ENCODE results near the gene POMP.
A peak's percentile ranks its signal among the peaks of the same experiment; 100 is the strongest.

The POMP gene, protein sequence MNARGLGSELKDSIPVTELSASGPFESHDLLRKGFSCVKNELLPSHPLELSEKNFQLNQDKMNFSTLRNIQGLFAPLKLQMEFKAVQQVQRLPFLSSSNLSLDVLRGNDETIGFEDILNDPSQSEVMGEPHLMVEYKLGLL

GRCh38 chr13:28658796-28659620, at the start of gene POMP:
TSS of gene POMP (plus strand) at chr13:28659130. CDS start at chr13:28659185, 55 bp downstream.
- DNase-seq, result peak; percentile 82 to 98 (median 94)
- intact Hi-C loops (cut with DNase I), result no loop called here

GRCh38 chr13:28609381-28609780, 49.5 kb upstream of the POMP start:
- DNase-seq, result no peak
- intact Hi-C loops (cut with DNase I), result no loop called here

- intact Hi-C loops (cut with DNase I), result no loop called here
- DNase-seq, result no peak
Observed at GRCh38 chr13:28609926-28610325, 49.0 kb upstream of the POMP start.

GRCh38 chr13:28610996-28611395, 47.9 kb upstream of the POMP start:
- intact Hi-C loops (cut with DNase I), result no loop called here

DNA sequence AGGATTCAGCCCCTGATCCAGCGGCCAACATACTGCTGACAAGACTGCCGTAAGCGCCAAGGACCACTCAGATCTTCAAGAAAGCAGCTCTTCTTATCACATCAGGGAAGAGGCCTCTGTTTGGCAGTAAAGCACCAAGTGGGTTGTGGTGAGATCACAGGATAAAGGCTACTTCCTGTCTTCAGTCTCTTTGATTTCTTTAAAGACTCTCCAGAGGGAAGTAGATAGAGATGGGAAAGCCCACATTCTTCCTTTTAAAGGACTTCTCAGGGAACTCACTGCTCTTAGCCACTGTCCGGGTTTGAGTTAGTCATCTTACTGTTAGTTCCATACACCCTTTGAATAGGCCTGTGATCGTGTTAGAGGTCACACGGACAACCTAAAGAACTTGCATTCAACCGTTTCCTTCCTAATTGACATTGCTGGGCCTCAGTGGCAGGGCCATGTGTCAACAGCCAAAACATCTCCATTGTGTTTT, 47.2 kb upstream of the POMP start:
- DNase-seq, result peak in 1 of 42 donors; percentile 34
- intact Hi-C loops (cut with DNase I), result no loop called here

More at GRCh38 chr13:28610996-28611395, 47.9 kb upstream of the POMP start:
- DNase-seq, result no peak

DNA sequence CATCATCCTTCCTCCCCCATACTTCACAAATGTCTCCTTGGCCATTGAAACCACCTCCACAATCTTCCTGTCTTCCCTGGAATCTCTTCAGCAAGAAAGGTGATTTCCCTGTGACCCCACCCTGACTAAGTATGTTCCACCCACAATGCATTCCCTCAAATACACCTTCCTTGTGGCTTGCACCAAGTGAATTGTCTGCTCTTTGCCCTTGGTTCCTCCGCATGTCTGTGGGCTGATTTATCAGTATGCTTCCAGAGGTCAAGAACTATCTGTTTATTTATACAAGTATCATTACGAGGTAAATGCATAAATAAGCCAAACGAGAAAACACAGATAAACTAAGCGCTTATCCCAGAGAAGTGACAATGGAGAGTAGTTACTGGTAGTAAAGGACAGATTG, 45.4 kb upstream of the POMP start:
- DNase-seq, result no peak
- intact Hi-C loops (cut with DNase I), result no loop called here

DNA sequence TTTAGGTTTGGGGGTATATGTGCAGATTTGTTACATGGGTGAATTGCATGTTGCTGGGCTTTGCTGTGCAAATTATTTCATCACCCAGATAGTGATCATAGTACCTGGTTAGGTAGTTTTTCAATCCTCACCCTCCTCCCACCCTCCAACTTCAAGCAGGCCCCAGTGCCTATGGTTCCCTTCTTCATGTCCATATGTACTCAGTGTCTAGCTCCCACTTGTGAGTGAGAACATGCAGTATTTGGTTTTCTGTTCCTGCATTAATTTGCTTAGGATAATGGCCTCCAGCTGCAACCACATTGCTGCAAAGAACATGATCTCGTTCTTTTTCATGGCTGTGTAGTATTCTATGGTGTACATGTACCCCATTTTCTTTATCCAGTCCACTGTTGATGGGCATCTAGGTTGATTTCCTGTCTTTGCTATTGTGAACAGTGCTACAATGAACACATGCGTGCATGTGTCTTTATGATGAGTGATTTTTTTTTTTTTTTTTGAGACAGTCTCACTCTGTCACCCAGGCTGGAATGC, 42.9 kb upstream of the POMP start:
- intact Hi-C loops (cut with DNase I), result no loop called here
- DNase-seq, result no peak

DNA sequence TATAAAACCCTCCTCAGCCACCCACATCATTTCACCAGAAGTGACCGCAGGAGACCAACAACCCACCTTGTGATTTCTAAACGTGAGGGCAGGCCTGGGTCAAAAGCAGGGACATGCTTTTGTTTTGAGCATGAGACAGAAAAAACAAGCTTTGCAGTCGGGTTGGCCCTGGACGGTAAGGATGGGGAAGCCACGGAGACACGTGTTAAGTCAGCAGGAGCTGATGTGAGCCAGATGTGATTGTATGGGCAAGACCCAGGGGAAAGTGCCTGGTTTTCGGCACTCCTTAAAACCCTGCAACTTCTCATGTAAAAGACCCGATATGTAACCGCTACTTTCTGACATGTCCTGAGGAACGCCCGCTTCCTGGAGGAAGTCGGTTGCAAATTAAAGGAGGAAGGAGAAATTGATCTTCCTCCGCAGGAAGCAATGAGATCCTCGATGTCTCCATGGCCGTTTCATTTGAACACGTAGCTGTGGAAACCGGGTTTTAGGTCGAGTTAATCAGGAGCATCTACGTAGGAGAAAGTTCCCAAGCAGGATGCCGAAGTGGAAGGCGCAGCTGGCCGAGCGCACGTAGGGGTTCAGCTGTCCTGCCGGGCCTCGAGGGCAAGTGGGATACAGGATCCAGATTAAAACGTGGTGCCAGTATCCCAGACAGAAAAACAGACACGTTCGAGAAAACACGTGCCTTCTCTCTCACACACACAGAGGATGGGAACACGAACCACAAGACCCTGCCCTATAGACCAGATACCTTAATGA, 40.5 kb upstream of the POMP start:
- intact Hi-C loops (cut with DNase I), result no loop called here
- DNase-seq, result no peak

- intact Hi-C loops (cut with DNase I), result no loop called here
- no peak for DNase-seq
Observed at GRCh38 chr13:28620011-28620830, 38.7 kb upstream of the POMP start.

- DNase-seq, result no peak
- intact Hi-C loops (cut with DNase I), result no loop called here
Observed at GRCh38 chr13:28621449-28621848, 37.5 kb upstream of the POMP start.

DNA sequence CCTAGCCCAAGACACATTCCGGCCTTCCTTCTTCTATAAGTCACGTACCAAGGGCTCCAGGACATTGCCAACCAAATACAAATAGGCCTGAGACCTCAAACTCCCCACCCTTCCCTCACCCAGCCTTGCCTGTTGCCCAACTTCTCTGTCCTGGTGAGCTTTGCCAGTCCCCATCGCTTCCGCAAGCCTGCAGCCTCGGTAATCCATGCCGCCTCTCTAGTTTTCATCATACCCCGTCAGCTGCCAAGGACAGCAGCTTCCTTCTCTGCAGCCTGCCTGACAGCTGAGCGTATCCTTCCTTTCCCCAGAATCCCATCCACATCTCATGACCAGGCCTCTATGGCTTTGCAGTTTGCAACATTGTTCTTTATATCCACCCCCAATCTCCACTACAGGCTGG, 36.6 kb upstream of the POMP start:
- DNase-seq, result peak in 37 of 42 donors; percentile 7 to 73 (median 39)
- intact Hi-C loops (cut with DNase I), result no loop called here

DNA sequence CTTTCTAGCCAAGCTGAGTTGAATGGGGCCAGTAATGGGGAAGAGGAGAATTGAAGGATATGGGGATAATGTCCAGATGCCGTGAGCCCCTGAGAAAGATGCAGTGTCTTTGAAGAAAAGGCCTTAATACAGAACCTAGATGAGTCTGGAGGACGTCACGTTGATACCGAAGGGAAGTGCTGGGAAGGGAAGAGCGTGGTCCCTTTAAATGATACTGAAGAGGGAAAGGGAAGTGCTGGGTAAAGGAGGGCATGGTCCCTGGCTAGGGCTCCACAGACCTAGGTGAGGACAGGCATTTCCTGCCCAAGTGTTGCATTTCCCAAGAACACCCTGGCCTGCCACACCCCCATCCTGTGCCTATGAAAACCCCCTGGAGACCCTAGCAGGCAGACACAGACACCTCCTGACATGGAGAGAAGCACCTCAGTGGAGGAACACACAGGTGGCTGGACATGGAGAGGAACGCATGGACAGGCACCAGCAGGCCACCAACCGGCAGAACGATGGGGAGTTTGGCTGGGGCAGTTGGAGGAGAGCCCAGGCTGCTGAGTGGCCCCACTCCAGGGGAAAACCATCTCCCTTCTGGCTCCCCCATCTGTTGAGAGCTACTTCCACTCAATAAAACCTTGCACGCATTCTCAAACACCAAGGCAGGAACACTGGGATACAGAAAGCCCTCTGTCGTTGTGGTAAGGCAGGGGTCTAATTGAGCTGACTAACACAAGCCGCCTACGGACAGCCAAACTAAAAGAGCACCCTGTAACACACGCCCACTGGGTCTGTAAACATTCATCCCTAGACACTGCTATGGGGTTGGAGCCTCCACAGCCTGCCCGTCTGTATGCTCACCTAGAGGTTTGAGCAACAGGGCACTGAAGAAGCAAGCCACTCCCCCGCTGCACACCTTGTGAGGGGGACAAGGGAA, 34.9 kb upstream of the POMP start:
- intact Hi-C loops (cut with DNase I), result no loop called here
- peak in 2 of 42 donors; percentile 12 to 23 for DNase-seq

DNA sequence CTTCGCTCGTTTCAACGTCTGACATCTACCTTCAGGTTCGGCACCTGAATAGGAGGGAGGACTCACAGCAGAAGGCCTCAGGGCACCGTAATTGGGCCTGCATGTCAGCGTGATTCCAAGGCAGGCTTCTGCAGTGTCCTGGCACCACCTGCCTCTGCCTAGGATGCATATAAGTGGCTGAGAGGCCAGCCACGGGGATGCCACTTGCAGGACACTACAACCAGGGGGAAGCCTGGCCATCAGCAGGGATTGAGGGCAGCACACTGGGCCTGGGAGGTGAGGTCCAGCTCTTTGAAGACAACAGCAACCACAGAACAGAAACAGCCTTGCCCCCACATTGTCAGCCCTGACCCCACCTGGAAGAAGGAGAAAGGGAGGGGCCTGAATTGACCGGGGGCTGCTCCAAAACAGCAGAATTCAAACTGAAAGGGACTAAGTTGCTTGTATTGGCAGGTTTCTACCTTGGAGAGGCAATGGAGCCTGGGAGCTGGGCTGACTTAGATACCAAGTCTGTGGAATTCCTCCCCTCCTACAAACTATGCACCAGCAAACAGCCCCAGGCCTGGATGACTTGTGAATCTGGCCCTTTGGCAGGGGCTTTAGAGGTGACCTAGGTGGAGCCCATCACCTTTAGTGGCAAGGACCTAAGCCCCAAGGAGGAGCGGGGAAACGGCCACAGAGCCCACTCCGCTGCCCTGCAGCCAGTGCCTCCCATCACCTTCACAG, 34.1 kb upstream of the POMP start:
- DNase-seq, result no peak
- intact Hi-C loops (cut with DNase I), result no loop called here

DNA sequence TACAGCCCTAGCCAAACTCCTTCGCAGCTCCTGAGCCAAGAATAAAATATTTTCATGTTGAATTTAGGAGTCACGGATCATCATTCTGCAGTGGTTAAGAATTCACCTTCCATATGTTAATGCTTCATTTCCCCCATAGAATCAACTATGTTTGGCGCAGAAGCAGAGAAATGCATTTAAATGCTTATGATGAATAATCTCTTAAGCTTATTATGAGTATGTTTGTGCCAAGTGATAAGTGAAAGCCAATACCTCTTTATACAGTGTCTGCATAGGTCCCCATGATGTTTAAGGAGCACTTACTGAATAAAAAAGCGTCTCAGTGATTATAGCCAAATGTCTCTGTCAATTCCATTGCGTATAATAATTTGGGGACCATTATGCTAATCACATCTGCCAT, 32.7 kb upstream of the POMP start:
- no peak for DNase-seq
- intact Hi-C loops (cut with DNase I), result no loop called here

DNA sequence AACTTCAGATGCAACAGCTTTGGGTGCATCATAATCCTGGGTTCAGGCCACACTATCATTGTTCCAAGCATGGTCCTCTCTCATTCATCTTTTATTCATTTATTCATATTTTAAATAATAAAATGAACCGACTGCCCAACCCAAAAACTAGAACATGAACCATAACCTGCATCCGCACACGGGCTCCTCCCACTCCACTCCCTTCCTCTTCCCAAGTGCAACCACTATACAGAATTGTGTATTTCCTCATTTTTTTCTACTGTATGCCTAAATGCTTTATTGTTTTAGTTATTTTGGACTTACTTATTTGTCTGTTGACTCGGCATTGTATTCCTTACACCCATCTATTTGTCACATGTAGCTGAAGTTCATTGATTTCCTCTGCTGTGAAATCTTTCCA, 30.7 kb upstream of the POMP start:
- no peak for DNase-seq
- intact Hi-C loops (cut with DNase I), result no loop called here

DNA sequence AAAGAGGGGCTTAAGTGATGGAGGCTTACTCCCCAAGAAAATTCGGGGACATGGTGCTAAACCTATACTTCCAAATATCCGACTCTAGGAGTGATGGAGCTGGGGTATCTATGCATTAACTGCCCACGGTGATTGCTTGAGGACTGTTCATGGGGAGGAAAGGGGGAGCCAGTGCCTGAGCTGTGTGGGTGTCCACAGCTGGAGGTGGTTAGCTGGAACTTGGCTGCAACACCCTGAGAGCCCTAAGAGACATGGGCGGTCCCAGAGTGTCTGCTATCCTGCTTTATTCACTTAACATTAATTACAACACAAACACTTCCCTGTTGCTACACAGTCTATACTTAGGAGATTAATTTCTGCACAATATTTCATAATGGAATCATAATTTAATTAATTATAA, 28.1 kb upstream of the POMP start:
- intact Hi-C loops (cut with DNase I), result loop anchor here (10.0 kb wide), 1 partner anchor 306 kb away; no protein-coding TSS in a partner anchor
- no peak for DNase-seq

GRCh38 chr13:28631801-28632200, 27.1 kb upstream of the POMP start:
- no peak for DNase-seq
- intact Hi-C loops (cut with DNase I), result loop anchor here (10.0 kb wide), 1 partner anchor 307 kb away; no protein-coding TSS in a partner anchor
